ENCODE results near the gene RAB37. TPM values are rescaled to one million over a fixed set of nuclear protein-coding genes. Genes with fewer than 3 reads are reported as not detected.

Gene RAB37
- total RNA-seq, 1 donor = 0.36 TPM

DNA sequence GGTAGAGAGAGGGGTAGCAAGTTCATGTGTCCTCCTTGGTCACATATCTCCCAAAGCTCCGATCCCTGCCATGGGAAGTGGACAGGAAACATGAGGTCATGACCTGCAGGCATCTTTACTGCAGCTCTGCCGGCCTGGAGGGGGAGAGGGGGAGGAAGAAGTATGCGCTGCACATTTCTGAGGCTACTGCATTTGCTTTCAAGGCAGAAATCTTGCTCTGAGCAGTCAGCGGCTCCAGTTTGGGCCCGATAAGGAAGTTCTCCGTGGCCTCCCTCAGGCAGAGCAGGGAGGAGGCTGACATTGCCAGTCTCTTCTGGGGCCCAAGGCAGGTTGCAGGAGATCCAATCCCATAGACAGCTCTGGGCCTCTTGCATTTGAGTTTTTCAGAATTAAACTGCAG, 9.9 kb downstream of the RAB37 start:
- Histone ChIP-seq H3K4me1 (ENCODE audit: insufficient read depth, low read length) (peaks cover 13% of the 10 kb centered on the region), H3K9me3 (ENCODE audit: low read depth, low read length) (no peaks in the 10 kb centered on the region), H3K36me3 (ENCODE audit: insufficient read depth, low read length) (no peaks in the 10 kb centered on the region), H4K20me1 (ENCODE audit: insufficient read depth, low read length) (peaks cover 10% of the 10 kb centered on the region), H3K79me2 (ENCODE audit: insufficient read depth, low read length) (peaks cover 32% of the 10 kb centered on the region), H3K27ac (ENCODE audit: low read depth, low read length) (no peak overlapping the region), H3K4me2 (ENCODE audit: insufficient read depth, low read length) (no peak overlapping the region), H3K27me3 (ENCODE audit: insufficient read depth, low read length) (no peaks in the 10 kb centered on the region), H3K4me3 (ENCODE audit: insufficient read depth, low read length) (no peak overlapping the region), H2AFZ (ENCODE audit: low read length) (no peak overlapping the region)
- TF ChIP-seq, protein P1, sequence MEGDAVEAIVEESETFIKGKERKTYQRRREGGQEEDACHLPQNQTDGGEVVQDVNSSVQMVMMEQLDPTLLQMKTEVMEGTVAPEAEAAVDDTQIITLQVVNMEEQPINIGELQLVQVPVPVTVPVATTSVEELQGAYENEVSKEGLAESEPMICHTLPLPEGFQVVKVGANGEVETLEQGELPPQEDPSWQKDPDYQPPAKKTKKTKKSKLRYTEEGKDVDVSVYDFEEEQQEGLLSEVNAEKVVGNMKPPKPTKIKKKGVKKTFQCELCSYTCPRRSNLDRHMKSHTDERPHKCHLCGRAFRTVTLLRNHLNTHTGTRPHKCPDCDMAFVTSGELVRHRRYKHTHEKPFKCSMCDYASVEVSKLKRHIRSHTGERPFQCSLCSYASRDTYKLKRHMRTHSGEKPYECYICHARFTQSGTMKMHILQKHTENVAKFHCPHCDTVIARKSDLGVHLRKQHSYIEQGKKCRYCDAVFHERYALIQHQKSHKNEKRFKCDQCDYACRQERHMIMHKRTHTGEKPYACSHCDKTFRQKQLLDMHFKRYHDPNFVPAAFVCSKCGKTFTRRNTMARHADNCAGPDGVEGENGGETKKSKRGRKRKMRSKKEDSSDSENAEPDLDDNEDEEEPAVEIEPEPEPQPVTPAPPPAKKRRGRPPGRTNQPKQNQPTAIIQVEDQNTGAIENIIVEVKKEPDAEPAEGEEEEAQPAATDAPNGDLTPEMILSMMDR (IDR thresholded peaks at IDR 0.05; ENCODE audit: extremely low read depth, low read depth, low read length) = no peak
- peak; percentile 56 for DNase-seq (ENCODE audit: insufficient read length, low spot score, missing footprints)

DNA sequence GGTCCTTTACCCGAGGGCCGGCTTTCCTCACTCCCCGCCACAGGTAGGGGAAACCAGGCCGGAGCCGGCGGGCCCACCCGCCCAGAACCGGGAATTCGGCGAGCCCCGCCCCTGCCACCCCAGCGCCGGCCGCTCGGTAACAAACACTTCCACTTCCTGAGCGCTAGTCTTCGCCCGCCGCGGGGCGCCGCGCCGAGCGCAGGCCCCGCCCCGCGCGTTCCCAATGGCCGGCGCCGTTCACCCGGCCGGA, 11.1 kb downstream of the RAB37 start:
- TF ChIP-seq, protein P1 (IDR thresholded peaks at IDR 0.05; ENCODE audit: extremely low read depth, low read depth, low read length) = no peak
- peaks cover 13% of the 10 kb centered on the region for H3K4me1 ChIP-seq (ENCODE audit: insufficient read depth, low read length)
- peaks cover 41% of the 10 kb centered on the region for H3K79me2 ChIP-seq (ENCODE audit: insufficient read depth, low read length)
- H3K27ac ChIP-seq (ENCODE audit: low read depth, low read length) = no peak overlapping the region
- H3K27me3 ChIP-seq (ENCODE audit: insufficient read depth, low read length) = no peaks in the 10 kb centered on the region
- peak overlapping the region; percentile 86 for H3K4me3 ChIP-seq (ENCODE audit: insufficient read depth, low read length)
- peak overlapping the region; percentile 77 for H3K4me2 ChIP-seq (ENCODE audit: insufficient read depth, low read length)
- peak overlapping the region; percentile 59 for H2AFZ ChIP-seq (ENCODE audit: low read length)
- H4K20me1 ChIP-seq (ENCODE audit: insufficient read depth, low read length) = peaks cover 10% of the 10 kb centered on the region
- H3K36me3 ChIP-seq (ENCODE audit: insufficient read depth, low read length) = no peaks in the 10 kb centered on the region
- H3K9me3 ChIP-seq (ENCODE audit: low read depth, low read length) = no peaks in the 10 kb centered on the region
- DNase-seq (ENCODE audit: insufficient read length, low spot score, missing footprints) = no peak

DNA sequence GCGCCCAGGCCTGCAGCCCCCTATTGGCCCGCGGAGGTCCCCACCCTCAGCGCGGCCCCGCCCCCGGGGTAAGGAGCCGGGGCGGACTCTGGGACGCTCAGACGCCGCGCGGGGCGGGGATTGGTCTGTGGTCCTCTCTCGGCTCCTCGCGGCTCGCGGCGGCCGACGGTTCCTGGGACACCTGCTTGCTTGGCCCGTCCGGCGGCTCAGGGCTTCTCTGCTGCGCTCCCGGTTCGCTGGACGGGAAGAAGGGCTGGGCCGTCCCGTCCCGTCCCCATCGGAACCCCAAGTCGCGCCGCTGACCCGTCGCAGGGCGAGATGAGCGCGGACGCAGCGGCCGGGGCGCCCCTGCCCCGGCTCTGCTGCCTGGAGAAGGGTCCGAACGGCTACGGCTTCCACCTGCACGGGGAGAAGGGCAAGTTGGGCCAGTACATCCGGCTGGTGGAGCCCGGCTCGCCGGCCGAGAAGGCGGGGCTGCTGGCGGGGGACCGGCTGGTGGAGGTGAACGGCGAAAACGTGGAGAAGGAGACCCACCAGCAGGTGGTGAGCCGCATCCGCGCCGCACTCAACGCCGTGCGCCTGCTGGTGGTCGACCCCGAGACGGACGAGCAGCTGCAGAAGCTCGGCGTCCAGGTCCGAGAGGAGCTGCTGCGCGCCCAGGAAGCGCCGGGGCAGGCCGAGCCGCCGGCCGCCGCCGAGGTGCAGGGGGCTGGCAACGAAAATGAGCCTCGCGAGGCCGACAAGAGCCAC, 11.6 kb downstream of the RAB37 start, which contains the start of gene NHERF1:
Gene NHERF1, plus strand, starts transcription at position 100 of the 750 bp plus-strand sequence. Its CDS starts 219 bp downstream, at position 319.
- peaks cover 41% of the 10 kb centered on the region for H3K79me2 ChIP-seq (ENCODE audit: insufficient read depth, low read length)
- H3K27ac ChIP-seq (ENCODE audit: low read depth, low read length) = no peak within 1 kb of the TSS
- TF ChIP-seq, protein P1 (IDR thresholded peaks at IDR 0.05; ENCODE audit: extremely low read depth, low read depth, low read length) = no peak

DNA sequence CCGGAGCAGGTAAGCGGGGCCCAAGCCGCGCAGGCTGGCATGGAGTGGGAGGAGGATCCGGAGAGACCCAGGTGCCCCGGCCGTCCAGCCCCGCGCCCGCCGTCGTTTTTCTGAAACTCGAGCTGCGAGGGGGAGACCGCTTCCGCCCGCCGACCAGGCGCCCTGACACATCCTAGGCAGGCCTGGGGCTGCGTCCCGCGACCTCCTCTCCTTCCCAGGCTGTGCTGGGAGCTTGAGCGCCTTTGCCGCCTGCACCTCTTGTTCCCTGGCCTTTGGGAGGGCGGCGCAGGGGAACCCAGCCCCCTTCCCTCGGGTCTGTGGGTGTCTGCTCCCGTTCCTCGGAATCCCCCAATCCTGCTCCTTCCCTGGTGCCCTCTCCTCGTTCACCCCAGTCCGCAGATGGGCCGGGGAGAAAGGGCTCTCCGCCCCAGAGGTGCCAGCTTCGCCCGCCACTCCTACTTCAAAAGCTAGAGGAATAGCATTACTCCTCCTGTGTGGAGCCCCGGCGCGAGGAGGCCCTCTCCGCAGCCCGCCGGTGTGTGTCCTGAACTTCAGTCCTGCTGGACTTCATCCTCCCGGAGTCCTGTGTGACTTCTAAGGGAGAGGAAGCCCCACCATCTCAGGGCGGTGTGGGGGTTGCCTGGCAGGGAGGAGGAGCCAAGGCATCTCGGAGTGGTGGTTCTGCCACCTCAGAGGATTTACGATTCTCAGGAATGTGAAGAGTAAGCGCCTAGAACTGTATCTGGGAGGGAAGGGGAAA, 12.4 kb downstream of the RAB37 start:
- TF ChIP-seq, protein P1 (IDR thresholded peaks at IDR 0.05; ENCODE audit: extremely low read depth, low read depth, low read length) = no peak
- Histone ChIP-seq H3K27ac (ENCODE audit: low read depth, low read length) (no peak overlapping the region), H3K36me3 (ENCODE audit: insufficient read depth, low read length) (no peaks in the 10 kb centered on the region), H3K4me3 (ENCODE audit: insufficient read depth, low read length) (peak overlapping the region; percentile 86), H3K4me1 (ENCODE audit: insufficient read depth, low read length) (peaks cover 13% of the 10 kb centered on the region), H3K4me2 (ENCODE audit: insufficient read depth, low read length) (peak overlapping the region; percentile 89), H3K79me2 (ENCODE audit: insufficient read depth, low read length) (peaks cover 41% of the 10 kb centered on the region), H3K9me3 (ENCODE audit: low read depth, low read length) (no peaks in the 10 kb centered on the region), H4K20me1 (ENCODE audit: insufficient read depth, low read length) (peaks cover 10% of the 10 kb centered on the region), H3K27me3 (ENCODE audit: insufficient read depth, low read length) (no peaks in the 10 kb centered on the region), H2AFZ (ENCODE audit: low read length) (peak overlapping the region; percentile 78)
- DNase-seq (ENCODE audit: insufficient read length, low spot score, missing footprints) = peak; percentile 94

More for the DNA sequence above, 11.6 kb downstream of the RAB37 start, which contains the start of gene NHERF1:
- peaks cover 10% of the 10 kb centered on the region for H4K20me1 ChIP-seq (ENCODE audit: insufficient read depth, low read length)
- peak within 1 kb of the TSS; percentile 86 for H3K4me3 ChIP-seq (ENCODE audit: insufficient read depth, low read length)
- peak; percentile 100 for DNase-seq (ENCODE audit: insufficient read length, low spot score, missing footprints)
- H2AFZ ChIP-seq (ENCODE audit: low read length) = peak within 1 kb of the TSS; percentile 78
- H3K9me3 ChIP-seq (ENCODE audit: low read depth, low read length) = no peaks in the 10 kb centered on the region
- no peaks in the 10 kb centered on the region for H3K36me3 ChIP-seq (ENCODE audit: insufficient read depth, low read length)
- H3K4me1 ChIP-seq (ENCODE audit: insufficient read depth, low read length) = peaks cover 13% of the 10 kb centered on the region
- peak within 1 kb of the TSS; percentile 89 for H3K4me2 ChIP-seq (ENCODE audit: insufficient read depth, low read length)
- H3K27me3 ChIP-seq (ENCODE audit: insufficient read depth, low read length) = no peaks in the 10 kb centered on the region

Measured in osteoblast (primary cell).